ENCODE measurements around the gene NFKB2. TPM values are rescaled to one million over a fixed set of nuclear protein-coding genes. Genes with fewer than 3 reads are reported as not detected.
A peak's percentile ranks its signal among the peaks of the same experiment; 100 is the strongest.

Gene NFKB2
- total RNA-seq, 1 donor, result 20.3 TPM

DNA sequence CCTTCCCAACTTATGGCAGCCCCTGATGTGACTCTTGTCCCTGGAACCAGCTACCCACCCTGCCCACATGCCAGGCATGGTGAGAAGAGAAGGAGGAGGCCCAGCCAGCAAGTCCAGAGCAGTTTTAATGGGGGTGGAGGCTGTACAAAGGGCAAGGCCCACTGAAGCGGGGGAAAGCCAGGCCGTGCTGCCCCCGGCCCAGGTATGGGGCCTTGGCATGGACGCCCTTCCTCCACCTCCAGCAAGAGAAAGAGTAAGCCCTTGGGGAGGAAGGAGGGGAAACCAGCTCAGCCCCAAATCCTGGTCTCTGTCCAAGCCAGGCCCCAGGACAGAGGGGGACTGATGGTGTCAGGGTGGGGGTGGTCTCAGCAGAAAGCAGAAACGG lies 7.0 kb downstream of the NFKB2 start:
- H2AFZ ChIP-seq (ENCODE audit: low read length), result no peak overlapping the region
- no peak overlapping the region for H3K4me3 ChIP-seq (ENCODE audit: insufficient read depth, low read length)
- no peak overlapping the region for H3K4me2 ChIP-seq (ENCODE audit: insufficient read depth, low read length)
- peaks cover 36% of the 10 kb centered on the region for H3K36me3 ChIP-seq (ENCODE audit: insufficient read depth, low read length)
- TF ChIP-seq, protein P1, sequence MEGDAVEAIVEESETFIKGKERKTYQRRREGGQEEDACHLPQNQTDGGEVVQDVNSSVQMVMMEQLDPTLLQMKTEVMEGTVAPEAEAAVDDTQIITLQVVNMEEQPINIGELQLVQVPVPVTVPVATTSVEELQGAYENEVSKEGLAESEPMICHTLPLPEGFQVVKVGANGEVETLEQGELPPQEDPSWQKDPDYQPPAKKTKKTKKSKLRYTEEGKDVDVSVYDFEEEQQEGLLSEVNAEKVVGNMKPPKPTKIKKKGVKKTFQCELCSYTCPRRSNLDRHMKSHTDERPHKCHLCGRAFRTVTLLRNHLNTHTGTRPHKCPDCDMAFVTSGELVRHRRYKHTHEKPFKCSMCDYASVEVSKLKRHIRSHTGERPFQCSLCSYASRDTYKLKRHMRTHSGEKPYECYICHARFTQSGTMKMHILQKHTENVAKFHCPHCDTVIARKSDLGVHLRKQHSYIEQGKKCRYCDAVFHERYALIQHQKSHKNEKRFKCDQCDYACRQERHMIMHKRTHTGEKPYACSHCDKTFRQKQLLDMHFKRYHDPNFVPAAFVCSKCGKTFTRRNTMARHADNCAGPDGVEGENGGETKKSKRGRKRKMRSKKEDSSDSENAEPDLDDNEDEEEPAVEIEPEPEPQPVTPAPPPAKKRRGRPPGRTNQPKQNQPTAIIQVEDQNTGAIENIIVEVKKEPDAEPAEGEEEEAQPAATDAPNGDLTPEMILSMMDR (IDR thresholded peaks at IDR 0.05; ENCODE audit: extremely low read depth, low read depth, low read length), result no peak
- H4K20me1 ChIP-seq (ENCODE audit: insufficient read depth, low read length), result peaks cover 3% of the 10 kb centered on the region
- H3K27me3 ChIP-seq (ENCODE audit: insufficient read depth, low read length), result peaks cover 2% of the 10 kb centered on the region
- no peak overlapping the region for H3K27ac ChIP-seq (ENCODE audit: low read depth, low read length)
- no peaks in the 10 kb centered on the region for H3K9me3 ChIP-seq (ENCODE audit: low read depth, low read length)
- peaks cover 5% of the 10 kb centered on the region for H3K4me1 ChIP-seq (ENCODE audit: insufficient read depth, low read length)
- peak; percentile 87 for DNase-seq (ENCODE audit: insufficient read length, low spot score, missing footprints)
- no peaks in the 10 kb centered on the region for H3K79me2 ChIP-seq (ENCODE audit: insufficient read depth, low read length)

DNA sequence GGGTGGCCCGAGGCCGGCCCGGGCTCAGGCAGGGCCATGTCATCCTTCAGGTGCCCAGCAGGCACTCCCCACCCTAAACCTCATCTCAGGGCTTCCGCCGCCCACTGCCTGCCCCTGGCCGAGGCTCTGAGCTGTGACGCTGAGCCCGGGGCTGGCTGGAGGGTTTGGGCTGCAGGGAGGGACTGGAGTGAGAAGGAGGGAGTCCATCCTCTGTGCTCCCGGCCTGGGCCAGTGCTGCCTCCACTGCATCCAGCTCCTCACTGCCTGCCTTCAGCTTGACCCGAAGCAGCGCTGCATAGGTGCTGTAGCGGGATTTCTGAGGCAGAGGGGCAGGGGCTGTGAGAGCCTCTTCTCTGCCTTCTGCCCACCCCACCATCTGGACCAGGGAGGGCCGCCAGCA lies 7.6 kb downstream of the NFKB2 start:
- TF ChIP-seq, protein P1 (IDR thresholded peaks at IDR 0.05; ENCODE audit: extremely low read depth, low read depth, low read length), result no peak
- H2AFZ ChIP-seq (ENCODE audit: low read length), result no peak overlapping the region
- peaks cover 30% of the 10 kb centered on the region for H3K36me3 ChIP-seq (ENCODE audit: insufficient read depth, low read length)
- H3K4me1 ChIP-seq (ENCODE audit: insufficient read depth, low read length), result peaks cover 5% of the 10 kb centered on the region
- H3K9me3 ChIP-seq (ENCODE audit: low read depth, low read length), result no peaks in the 10 kb centered on the region
- no peaks in the 10 kb centered on the region for H3K79me2 ChIP-seq (ENCODE audit: insufficient read depth, low read length)
- peak; percentile 60 for DNase-seq (ENCODE audit: insufficient read length, low spot score, missing footprints)
- peaks cover 9% of the 10 kb centered on the region for H3K27me3 ChIP-seq (ENCODE audit: insufficient read depth, low read length)
- H3K27ac ChIP-seq (ENCODE audit: low read depth, low read length), result no peak overlapping the region
- no peak overlapping the region for H3K4me3 ChIP-seq (ENCODE audit: insufficient read depth, low read length)
- H4K20me1 ChIP-seq (ENCODE audit: insufficient read depth, low read length), result peaks cover 3% of the 10 kb centered on the region
- no peak overlapping the region for H3K4me2 ChIP-seq (ENCODE audit: insufficient read depth, low read length)

DNA sequence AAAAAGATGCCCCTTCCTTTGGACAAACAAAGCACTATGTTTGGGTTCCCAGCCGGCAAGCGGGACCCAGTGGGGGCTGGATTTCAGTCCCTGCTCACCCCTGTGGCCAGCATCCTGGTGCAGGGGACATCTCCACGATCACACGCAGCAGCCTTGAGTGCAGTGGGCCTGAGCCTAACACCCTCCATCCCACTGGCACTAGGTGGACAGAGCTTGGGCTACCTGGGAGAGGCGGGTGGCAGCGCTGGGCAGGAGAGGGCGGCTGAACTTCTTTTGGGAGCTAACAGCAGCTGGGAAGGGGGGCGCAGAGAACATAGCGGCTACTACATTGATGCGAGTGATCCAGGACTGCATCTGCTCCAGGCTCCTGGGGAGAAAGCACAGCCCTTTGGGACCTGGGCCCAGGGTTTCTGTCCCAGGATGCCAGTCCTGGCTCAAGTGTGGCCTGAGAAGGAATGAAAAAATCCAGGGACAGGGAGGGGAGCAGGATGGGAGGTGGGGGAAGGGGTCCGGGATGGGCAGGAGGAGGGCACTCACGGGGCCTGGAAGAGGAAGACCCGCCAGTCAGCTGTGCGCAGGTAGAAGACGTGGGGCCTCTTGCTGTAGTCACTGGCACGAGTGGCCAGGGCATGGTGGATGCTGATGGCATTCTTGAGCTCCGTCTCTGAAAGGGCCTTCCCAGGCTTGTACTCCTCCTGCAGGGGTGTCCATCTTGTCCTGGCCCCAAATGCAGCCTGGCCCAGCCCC lies 9.0 kb downstream of the NFKB2 start:
- Histone ChIP-seq H3K36me3 (ENCODE audit: insufficient read depth, low read length) (peaks cover 24% of the 10 kb centered on the region), H2AFZ (ENCODE audit: low read length) (no peak overlapping the region), H3K27me3 (ENCODE audit: insufficient read depth, low read length) (peaks cover 19% of the 10 kb centered on the region), H3K4me3 (ENCODE audit: insufficient read depth, low read length) (no peak overlapping the region), H4K20me1 (ENCODE audit: insufficient read depth, low read length) (peaks cover 3% of the 10 kb centered on the region), H3K4me1 (ENCODE audit: insufficient read depth, low read length) (peaks cover 3% of the 10 kb centered on the region), H3K4me2 (ENCODE audit: insufficient read depth, low read length) (no peak overlapping the region), H3K79me2 (ENCODE audit: insufficient read depth, low read length) (no peaks in the 10 kb centered on the region), H3K27ac (ENCODE audit: low read depth, low read length) (no peak overlapping the region), H3K9me3 (ENCODE audit: low read depth, low read length) (no peaks in the 10 kb centered on the region)
- peak; percentile 74 for DNase-seq (ENCODE audit: insufficient read length, low spot score, missing footprints)
- TF ChIP-seq, protein P1 (IDR thresholded peaks at IDR 0.05; ENCODE audit: extremely low read depth, low read depth, low read length), result no peak

DNA sequence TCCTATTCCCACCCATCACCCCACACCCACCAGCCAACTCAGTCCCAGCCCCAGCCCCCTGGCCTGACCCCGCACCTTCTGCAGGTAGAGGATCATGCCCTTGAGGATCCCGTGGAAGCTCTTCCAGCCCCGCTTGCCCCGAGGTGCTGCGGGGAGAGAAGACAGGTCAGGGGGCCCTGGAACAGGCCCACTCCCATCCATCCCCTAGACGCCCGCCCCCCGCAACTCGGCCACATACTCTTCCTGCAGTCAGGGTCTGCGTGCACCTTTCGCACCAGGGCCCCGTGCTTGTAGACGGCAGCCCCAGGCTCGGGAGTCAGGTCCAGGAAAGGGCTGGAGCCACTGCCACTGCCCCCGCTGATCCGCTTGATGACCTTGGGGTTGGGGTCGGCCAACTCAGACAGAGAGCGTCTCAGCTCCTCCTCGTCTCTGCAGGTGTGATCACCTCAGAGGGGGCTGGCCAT lies 9.6 kb downstream of the NFKB2 start:
- peak; percentile 68 for DNase-seq (ENCODE audit: insufficient read length, low spot score, missing footprints)
- no peak overlapping the region for H2AFZ ChIP-seq (ENCODE audit: low read length)
- peaks cover 6% of the 10 kb centered on the region for H3K4me1 ChIP-seq (ENCODE audit: insufficient read depth, low read length)

More for the DNA sequence above, 9.6 kb downstream of the NFKB2 start:
- no peaks in the 10 kb centered on the region for H3K79me2 ChIP-seq (ENCODE audit: insufficient read depth, low read length)
- TF ChIP-seq, protein P1 (IDR thresholded peaks at IDR 0.05; ENCODE audit: extremely low read depth, low read depth, low read length), result no peak
- no peak overlapping the region for H3K4me3 ChIP-seq (ENCODE audit: insufficient read depth, low read length)
- H3K9me3 ChIP-seq (ENCODE audit: low read depth, low read length), result no peaks in the 10 kb centered on the region
- H4K20me1 ChIP-seq (ENCODE audit: insufficient read depth, low read length), result peaks cover 3% of the 10 kb centered on the region
- peaks cover 25% of the 10 kb centered on the region for H3K27me3 ChIP-seq (ENCODE audit: insufficient read depth, low read length)
- H3K36me3 ChIP-seq (ENCODE audit: insufficient read depth, low read length), result peaks cover 22% of the 10 kb centered on the region
- no peak overlapping the region for H3K27ac ChIP-seq (ENCODE audit: low read depth, low read length)
- H3K4me2 ChIP-seq (ENCODE audit: insufficient read depth, low read length), result no peak overlapping the region

All from osteoblast (primary cell).